Measurements from ENCODE around the gene TCN2.
"Not testable (repeated sequence)": the region's sequence is repeated elsewhere in the genome, so short reads cannot be mapped to it uniquely, and the experiment has no call there.

The TCN2 gene

DNA sequence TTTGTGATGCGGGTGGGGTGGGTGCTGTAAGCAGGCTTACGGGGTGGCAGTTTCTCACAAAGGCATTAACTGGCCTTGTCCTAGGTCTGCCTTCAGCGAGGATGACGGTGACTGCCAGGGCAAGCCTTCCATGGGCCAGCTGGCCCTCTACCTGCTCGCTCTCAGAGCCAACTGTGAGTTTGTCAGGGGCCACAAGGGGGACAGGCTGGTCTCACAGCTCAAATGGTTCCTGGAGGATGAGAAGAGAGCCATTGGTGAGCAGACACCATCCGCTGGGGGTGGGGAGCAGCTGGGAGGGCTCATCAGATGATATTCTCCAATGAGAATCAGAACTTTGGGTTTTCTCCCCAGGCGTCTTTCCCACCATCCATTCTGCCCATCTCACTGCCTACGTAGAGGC is 5.8 kb downstream of the TCN2 start:
- no peak for DNase-seq

DNA sequence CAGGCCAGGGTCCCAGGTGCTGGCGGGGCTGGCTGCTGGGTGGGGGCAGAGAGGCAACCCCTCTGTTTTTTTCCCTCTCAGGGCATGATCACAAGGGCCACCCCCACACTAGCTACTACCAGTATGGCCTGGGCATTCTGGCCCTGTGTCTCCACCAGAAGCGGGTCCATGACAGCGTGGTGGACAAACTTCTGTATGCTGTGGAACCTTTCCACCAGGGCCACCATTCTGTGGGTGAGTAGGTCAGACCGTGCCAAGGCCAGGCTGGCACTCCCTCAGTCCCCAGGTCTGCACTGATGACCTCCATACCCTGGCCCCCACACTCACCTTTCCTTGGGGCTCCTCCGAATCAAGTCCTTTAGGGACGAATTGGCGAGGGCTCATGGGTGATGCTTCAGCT is 7.3 kb downstream of the TCN2 start:
- no peak for DNase-seq

DNA sequence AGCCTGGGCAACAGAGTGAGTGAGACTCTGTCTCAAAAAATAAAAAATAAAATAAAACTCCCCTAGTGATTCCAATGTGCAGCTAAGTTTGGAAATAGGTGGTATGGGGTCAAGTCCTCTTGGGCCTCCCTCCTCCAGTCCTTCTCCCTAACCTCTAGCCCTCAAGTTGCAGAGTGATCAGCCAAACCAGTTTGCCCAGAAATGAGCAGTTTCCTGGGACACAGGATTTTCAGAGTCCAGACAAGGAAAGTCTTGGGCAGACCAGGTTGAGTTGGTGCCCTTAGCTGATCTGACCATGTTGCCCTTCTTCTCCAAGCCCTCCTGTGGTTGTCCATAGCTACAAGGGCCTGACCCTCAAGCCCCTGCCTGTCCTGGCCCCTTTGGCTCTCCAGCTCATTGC is 7.9 kb downstream of the TCN2 start:
- no peak for DNase-seq

DNA sequence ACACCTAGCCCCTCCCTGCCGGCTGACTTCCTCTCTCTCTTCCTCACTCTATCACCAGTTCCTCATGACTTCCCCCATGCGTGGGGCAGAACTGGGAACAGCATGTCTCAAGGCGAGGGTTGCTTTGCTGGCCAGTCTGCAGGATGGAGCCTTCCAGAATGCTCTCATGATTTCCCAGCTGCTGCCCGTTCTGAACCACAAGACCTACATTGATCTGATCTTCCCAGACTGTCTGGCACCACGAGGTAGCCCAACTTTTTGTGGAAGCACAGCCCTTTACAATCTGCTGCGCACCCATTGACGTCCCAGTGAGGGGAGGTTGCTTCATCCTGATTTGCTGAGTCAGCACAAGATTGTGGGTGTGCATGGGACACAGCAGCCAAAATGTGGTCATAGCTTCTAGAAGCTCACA is 8.6 kb downstream of the TCN2 start:
- DNase-seq: no peak

GRCh38 chr22:30617819-30618218 is 10.8 kb downstream of the TCN2 start:
- no peak for DNase-seq

DNA sequence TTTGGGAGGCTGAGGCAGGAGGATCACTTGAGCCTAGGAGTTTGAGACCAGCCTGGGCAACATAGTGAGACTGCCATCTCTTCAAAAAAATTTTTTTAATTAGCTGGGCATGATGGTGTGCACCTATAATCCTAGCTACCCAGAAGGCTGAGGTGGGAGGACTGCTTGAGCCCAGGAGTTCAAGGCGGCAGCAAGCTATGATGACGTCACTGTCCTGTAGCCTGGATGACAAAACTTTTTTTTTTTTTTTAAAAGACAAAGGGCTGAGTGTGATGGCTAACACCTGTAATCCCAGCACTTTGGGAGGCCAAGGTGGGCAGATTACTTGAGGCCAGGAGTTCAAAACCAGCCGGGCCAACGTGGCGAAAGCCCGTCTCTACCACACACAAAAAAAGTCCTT is 12.9 kb downstream of the TCN2 start:
- DNase-seq: not testable (repeated sequence)

DNA sequence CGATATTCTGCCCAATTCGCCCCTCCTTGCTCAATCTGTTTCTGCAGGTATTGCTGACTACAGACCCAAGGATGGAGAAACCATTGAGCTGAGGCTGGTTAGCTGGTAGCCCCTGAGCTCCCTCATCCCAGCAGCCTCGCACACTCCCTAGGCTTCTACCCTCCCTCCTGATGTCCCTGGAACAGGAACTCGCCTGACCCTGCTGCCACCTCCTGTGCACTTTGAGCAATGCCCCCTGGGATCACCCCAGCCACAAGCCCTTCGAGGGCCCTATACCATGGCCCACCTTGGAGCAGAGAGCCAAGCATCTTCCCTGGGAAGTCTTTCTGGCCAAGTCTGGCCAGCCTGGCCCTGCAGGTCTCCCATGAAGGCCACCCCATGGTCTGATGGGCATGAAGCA is 19.4 kb downstream of the TCN2 start:
- DNase-seq: no peak

DNA sequence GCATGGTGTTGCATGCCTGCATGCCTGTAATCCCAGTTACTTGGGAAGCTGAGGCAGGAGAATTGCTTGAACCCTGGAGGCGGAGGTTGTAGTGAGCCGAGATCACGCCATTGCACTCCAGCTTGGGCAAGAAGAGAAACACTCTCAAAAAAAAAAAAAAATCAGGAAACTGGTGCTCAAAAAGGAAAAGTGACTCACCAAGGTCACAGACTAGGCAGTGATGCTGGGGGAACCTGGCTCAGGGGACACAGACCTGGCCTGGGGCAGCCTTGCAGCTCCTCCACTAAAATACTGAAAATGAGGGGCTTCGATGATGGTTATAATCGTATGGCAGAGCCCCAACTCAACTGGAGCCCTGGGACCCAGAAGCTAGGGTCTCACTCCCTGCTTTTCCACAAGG is 20.5 kb downstream of the TCN2 start:
- no peak for DNase-seq

GRCh38 chr22:30628491-30628890 is 21.5 kb downstream of the TCN2 start:
- no peak for DNase-seq

- DNase-seq: not testable (repeated sequence)
These were observed 24.5 kb downstream of the TCN2 start for GRCh38 chr22:30631469-30631868.

- peak; percentile 80 for DNase-seq
These were observed 27.7 kb downstream of the TCN2 start for GRCh38 chr22:30634471-30635233.

DNA sequence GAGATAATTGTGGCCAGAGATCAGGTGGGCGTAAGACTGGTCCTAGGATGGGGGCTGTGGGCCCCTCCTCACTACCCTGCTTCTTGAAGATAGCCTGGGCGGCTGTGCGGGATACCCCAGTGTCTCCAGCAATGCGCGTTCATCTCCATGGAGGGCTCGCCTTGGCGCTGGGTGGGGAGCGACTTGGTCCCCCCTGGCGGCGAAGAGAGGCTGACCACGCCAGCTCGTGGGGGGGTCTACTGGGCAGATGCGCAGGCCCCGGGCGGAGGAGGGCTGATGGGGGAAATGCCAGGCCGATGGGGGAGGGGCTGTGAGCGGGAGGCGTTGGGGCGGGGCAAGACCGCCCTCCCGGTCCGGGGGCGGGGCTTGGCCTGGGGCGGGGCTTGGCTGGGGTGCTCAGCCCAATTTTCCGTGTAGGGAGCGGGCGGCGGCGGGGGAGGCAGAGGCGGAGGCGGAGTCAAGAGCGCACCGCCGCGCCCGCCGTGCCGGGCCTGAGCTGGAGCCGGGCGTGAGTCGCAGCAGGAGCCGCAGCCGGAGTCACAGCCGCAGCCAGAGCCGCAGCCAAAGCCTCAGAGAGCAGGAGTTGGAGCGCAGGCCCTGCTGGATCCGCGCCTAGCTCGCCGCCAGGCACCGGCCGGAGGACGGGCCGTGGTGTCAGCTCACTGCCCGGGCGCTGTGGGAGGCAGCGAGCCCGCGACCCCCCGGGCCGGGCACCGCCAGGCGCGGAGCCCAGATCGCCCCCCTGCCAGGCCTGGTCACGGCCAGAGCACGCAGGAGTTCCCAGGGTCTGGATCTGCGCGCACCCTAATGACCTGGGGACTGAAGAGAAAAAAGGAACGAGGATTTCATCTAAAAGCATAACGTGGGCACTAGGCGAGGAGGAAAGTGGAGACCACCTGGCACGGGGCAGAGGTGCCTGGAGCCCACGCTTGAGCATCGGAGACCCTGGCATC is 28.6 kb downstream of the TCN2 start, which contains the start of gene SLC35E4:
SLC35E4 (plus strand) TSS at position 509 of the 953 bp plus-strand sequence. CDS start 670 bp downstream, outside the sequence.
- peak; percentile 89 for DNase-seq

DNA sequence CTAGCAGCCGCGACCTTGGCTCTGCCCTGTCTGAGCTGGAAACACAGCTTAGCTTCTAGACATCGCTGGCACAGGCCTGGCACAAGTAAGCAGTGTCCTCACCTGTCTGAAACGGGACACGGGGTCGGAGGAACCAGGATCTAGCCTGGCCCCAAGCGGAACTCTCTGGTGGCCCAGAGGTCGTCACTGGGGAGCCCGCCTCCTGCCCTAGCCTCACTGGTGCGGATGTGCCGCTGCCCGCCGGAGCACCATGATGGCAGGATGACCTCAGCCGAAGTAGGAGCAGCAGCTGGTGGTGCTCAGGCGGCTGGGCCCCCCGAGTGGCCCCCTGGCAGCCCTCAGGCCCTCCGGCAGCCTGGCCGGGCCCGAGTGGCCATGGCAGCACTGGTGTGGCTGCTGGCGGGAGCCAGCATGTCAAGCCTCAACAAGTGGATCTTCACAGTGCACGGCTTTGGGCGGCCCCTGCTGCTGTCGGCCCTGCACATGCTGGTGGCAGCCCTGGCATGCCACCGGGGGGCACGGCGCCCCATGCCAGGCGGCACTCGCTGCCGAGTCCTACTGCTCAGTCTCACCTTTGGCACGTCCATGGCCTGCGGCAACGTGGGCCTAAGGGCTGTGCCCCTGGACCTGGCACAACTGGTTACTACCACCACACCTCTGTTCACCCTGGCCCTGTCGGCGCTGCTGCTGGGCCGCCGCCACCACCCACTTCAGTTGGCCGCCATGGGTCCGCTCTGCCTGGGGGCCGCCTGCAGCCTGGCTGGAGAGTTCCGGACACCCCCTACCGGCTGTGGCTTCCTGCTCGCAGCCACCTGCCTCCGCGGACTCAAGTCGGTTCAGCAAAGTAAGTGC is 29.5 kb downstream of the TCN2 start:
- no peak for DNase-seq

GRCh38 chr22:30637701-30638114 is 30.7 kb downstream of the TCN2 start:
- DNase-seq: no peak

DNA sequence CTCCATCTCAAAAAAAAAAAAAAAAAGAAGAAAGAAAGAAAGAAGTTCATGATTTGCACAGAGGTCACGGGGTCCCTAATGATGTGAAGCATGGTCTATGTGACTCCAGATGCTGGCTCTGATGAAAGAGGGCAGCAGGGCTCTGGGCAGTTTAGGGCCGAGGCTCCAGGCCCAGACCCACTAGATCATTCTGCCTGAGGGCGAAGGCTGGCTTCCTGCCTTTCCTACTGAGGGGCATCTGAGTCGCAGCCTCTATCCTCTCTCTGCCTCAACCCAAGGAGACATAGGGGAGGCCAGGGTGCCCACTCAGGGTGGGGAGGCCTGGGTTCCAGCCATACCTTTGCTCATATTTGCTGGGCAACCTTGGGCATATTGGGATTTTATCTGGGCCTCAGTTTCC is 33.4 kb downstream of the TCN2 start:
- no peak for DNase-seq

DNA sequence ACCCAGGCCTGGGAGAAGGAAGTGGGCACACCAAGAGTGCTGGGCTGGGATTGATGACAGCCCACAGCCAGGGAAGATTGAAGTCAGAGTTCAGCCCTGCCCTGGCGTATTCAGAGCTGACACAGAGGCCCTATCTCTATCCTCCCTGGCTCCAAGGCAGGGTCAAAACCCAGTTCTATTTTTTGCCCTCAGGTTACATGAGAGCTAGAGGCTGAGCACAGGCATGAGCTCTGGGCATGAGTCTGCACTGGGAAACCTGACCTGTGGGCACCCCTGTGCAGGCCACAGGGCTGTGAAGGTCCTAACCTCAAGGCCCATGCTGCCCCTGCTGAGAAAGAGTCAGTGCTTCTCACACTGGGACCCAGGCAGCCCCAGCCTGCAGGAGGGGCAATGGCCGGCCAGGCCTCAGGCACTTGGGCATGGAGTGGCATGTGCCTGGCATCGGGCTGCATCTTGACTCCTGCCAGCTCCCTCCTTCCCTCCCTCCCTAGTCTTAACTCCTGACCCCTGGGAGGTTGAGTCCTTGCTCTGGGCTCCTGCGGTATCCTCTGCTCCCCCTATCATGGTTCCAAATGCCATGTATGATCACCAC is 34.0 kb downstream of the TCN2 start:
- no peak for DNase-seq

DNA sequence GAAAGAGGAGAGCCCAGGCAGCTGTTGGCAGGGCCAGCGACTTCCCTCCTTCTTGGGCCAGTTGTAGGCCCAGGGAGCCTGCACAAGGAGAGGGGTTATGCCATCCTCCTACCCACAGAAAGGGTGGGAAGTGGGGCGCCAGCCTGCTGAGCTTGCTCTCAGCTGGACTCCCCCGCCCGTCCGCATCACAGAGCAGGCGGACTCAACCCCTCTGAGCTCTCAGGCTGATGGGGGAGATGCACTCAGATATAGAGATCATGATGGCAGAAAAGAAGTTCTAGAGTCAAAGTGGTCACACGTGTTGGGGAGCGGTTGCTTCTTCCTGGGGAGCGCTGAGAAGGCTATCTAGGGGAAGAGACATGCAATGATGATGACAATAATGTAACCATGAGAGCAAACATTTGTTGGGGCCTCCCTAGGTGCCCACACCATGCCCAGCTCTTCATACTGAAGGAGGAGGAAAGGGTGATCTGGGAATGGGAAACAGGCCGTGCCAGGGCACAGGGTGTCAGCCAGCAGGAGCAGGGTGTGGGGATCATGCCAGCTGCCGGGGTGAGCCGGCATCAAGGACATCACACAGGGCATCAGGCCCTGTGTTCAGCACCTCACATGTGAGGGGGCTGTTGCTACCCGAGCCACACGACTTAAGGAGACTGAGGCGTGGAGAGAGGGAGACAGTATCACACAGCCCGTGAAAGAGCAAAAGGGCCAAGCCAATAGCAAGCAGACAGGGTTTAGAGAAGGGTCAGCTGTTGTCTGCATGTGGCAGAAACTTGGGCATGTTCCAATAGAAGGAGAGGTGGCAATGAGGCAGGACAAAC is 36.3 kb downstream of the TCN2 start:
- DNase-seq: no peak

- no peak for DNase-seq
These were observed 39.7 kb downstream of the TCN2 start for GRCh38 chr22:30646518-30647160.

DNA sequence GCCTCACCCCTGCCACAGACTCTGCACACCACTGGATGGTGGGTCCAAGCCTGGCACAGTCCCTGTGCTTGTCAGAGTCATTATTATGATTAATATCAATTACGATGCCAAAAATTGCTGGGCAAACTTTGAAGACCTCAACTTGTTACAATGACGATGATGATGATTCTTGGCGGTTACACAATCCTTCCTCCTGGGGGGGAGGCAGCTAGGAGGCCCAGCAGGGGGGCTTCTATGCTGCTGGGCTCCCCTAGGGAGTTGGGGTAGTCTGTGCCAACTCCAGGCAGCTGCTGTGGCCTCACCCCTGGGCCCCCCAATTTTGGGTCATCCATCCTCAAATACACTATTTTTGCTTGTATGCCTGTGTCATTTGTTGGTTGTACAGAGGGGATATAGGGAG is 40.6 kb downstream of the TCN2 start:
- no peak for DNase-seq

DNA sequence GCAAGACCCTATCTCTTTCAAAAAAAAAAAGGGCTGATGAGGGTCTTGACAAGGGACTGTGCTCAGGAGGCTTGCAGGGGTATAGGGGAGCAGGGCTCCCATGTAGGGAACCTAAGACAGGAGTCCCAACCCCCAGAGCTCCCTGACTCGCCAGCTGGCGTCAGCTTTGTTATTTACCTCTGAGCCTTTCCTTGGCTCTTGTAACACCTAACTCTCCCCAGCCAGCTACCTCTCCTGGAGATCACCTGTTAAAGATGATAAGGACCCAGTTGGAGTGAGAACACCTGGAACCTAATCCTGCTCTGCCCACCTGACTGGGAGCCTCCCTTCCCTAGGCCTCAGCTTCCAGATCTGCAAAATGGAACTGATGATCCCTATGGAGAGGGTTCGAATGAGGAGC is 41.9 kb downstream of the TCN2 start:
- no peak for DNase-seq

GRCh38 chr22:30649430-30650007 is 42.5 kb downstream of the TCN2 start:
- peak; percentile 77 for DNase-seq

Measured in T1000 (cell line).